WTC11 (cell line): ENCODE measurements around the gene NIPAL4. TPM values are rescaled to one million over a fixed set of nuclear protein-coding genes. Genes with fewer than 3 reads are reported as not detected.

Experiments
- ATAC-seq: fragments of 200-7000 bp; cut with Tn5 transposase; 2 replicates; pipeline ENCODE4 v1.10.0; 2021; ENCODE audit warnings: mild to moderate bottlenecking, moderate library complexity
- CTCF ChIA-PET: fragments of 300-600 bp; sonication (Branson Sonifier 250); formaldehyde crosslinking; loops from one replicate; lab custom pipeline; 2021; ENCODE audit warnings: antibody characterized with exemption; lab: Charles Lee
- POLR2A ChIA-PET: fragments of 350-600 bp; sonication (Branson Sonifier 250); formaldehyde crosslinking; loops from one replicate; lab custom pipeline; 2021; ENCODE audit warnings: antibody characterized with exemption; lab: Charles Lee
- DNase-seq: peaks from one replicate; pipeline ENCODE4 v3.0.0; 2021; ENCODE audit warnings: low spot score
- H3K27ac Mint-ChIP-seq: 2 replicates; pipeline ENCODE4 v1.8.0; 2021; ENCODE audit warnings: mixed read lengths
- H3K27me3 Mint-ChIP-seq: 2 replicates; pipeline ENCODE4 v1.8.0; 2021; ENCODE audit warnings: low read depth, mild to moderate bottlenecking, moderate library complexity, mixed read lengths
- H3K36me3 Mint-ChIP-seq: 2 replicates; pipeline ENCODE4 v1.8.0; 2021; ENCODE audit warnings: mixed read lengths
- H3K4me1 Mint-ChIP-seq: 2 replicates; pipeline ENCODE4 v1.8.0; 2022; ENCODE audit warnings: mixed read lengths
- H3K4me3 Mint-ChIP-seq: 2 replicates; pipeline ENCODE4 v1.8.0; 2021; ENCODE audit warnings: mild to moderate bottlenecking, moderate library complexity, mixed read lengths
- H3K9me3 Mint-ChIP-seq: 2 replicates; pipeline ENCODE4 v1.8.0; 2021; ENCODE audit warnings: mixed read lengths
- ELF4 ChIP-seq: sonication (generic); formaldehyde crosslinking; IDR thresholded peaks from 2 replicates; pipeline ENCODE4 v1.8.1; 2022; ENCODE audit warnings: low read depth, mild to moderate bottlenecking, moderate library complexity, missing genetic modification reagents
- EMX1 ChIP-seq: fragments of 250-450 bp; sonication (Bioruptor Pico); IDR thresholded peaks from 2 replicates; pipeline ENCODE4 v1.8.0; 2021; ENCODE audit warnings: mild to moderate bottlenecking
- FOXJ3 ChIP-seq: sonication (generic); formaldehyde crosslinking; IDR thresholded peaks from 2 replicates; pipeline ENCODE4 v1.9.0; 2021; ENCODE audit warnings: missing genetic modification reagents, mild to moderate bottlenecking, borderline replicate concordance
- KAT7 ChIP-seq: sonication (generic); formaldehyde crosslinking; IDR thresholded peaks from 2 replicates; pipeline ENCODE4 v1.8.1; 2023; ENCODE audit warnings: missing genetic modification reagents, mild to moderate bottlenecking, borderline replicate concordance
- MXD4 ChIP-seq: fragments of 250-450 bp; sonication (Bioruptor Pico); IDR thresholded peaks from 2 replicates; pipeline ENCODE4 v1.8.0; 2021; ENCODE audit warnings: mild to moderate bottlenecking, moderate library complexity, borderline replicate concordance
- NFYB ChIP-seq: sonication (generic); formaldehyde crosslinking; conservative IDR thresholded peaks from 2 replicates; pipeline ENCODE4 v1.8.0; 2022; ENCODE audit warnings: low read depth, missing genetic modification reagents
- NR3C1 ChIP-seq: sonication (generic); formaldehyde crosslinking; conservative IDR thresholded peaks from 2 replicates; pipeline ENCODE4 v1.8.1; 2023; ENCODE audit warnings: low read depth, mild to moderate bottlenecking, missing genetic modification reagents
- PRRX2 ChIP-seq: fragments of 250-450 bp; sonication (Bioruptor Pico); IDR thresholded peaks from 2 replicates; pipeline ENCODE4 v1.8.0; 2021; ENCODE audit warnings: mild to moderate bottlenecking
- TEAD4 ChIP-seq: sonication (generic); formaldehyde crosslinking; IDR thresholded peaks from 2 replicates; pipeline ENCODE4 v1.8.0; 2022; ENCODE audit warnings: mild to moderate bottlenecking, missing genetic modification reagents
- ZNF219 ChIP-seq: sonication (generic); formaldehyde crosslinking; IDR thresholded peaks from 2 replicates; pipeline ENCODE4 v1.8.0; 2023; ENCODE audit warnings: missing genetic modification reagents, mild to moderate bottlenecking, borderline replicate concordance
- ZNF232 ChIP-seq: sonication (generic); formaldehyde crosslinking; IDR thresholded peaks from 2 replicates; pipeline ENCODE4 v1.8.0; 2022; ENCODE audit warnings: mild to moderate bottlenecking, missing genetic modification reagents
- total RNA-seq: library from RNA; stranded (reverse); gene quantifications from 3 replicates; pipeline ENCODE4 v1.2.3, GENCODE V29; 2021
- TF ChIP-seq, protein P1 (sequence below): sonication (generic); formaldehyde crosslinking; IDR thresholded peaks from 2 replicates; pipeline ENCODE4 v1.8.0; 2022; ENCODE audit warnings: missing genetic modification reagents
- TF ChIP-seq, protein P2 (sequence below): sonication (generic); formaldehyde crosslinking; IDR thresholded peaks from 2 replicates; pipeline ENCODE4 v1.8.1; 2023; ENCODE audit warnings: mild to moderate bottlenecking, missing genetic modification reagents
- TF ChIP-seq, protein P3 (sequence below): sonication (generic); formaldehyde crosslinking; conservative IDR thresholded peaks from 2 replicates; pipeline ENCODE4 v1.8.1; 2023; ENCODE audit warnings: mild to moderate bottlenecking, low read depth, missing genetic modification reagents, moderate library complexity
- TF ChIP-seq, protein P4 (sequence below): sonication (generic); formaldehyde crosslinking; IDR thresholded peaks from 2 replicates; pipeline ENCODE4 v1.8.1; 2022; ENCODE audit warnings: missing genetic modification reagents, borderline replicate concordance
- TF ChIP-seq, protein P5 (sequence below): fragments of 250-450 bp; sonication (Bioruptor Pico); IDR thresholded peaks from 2 replicates; pipeline ENCODE4 v2.1.2; 2022; ENCODE audit warnings: mild to moderate bottlenecking, moderate library complexity

NIPAL4 gene
- total RNA-seq, 1 experiment from 2014 or later: not detected

DNA sequence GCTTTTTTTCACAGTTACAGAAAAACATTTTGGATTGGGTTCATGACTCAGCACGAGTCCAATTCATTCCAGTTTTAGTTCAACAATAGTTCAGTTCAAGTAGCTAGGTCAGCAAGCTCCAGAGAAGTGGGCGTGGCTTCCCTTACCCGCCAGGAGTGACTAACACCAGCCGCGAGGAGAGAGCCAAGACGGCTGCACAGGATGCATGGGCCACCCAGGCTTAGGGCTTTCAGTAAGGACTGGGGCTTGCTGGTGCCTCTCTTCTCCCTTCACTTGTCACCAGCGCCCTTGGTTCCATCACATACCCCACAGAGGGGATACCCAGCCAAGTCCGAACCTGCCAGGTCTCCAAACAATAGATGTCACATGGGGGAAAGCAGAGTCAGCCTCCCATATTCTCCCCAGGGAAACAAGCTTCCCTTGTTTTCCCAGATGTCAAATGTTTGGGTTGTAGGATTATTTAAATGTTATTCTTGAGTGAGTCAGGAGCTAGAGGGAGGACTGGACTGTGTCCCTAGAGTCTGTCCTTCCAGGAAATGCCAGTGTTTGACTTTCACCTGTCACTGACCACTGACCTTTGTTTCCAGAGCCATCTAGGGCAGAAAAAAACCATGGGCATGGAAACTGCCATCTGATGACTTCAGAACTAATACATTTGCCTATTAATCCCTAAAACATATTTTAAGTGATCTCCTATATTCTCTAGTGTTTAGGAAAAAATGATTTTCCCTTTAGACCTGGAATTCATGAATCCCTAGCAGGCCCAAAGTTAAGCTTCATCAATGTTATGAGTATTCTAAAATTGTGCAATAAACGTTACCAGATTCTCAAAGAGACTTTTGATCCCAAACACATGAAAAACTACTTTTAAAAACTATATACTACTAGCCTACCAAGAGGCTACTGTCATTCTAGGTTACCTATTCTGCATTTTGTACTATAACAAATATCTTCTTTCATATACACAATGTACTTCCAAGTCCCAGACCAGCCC lies 51.9 kb downstream of the NIPAL4 start:
- H3K27me3 Mint-ChIP-seq: no peaks in the 10 kb centered on the region
- no peak for TF ChIP-seq PRRX2
- TF ChIP-seq FOXJ3 (CRISPR knock-in tag): no peak
- TF ChIP-seq TEAD4 (CRISPR knock-in tag): no peak
- no peak for TF ChIP-seq ZNF232 (CRISPR knock-in tag)
- TF ChIP-seq, protein P1, sequence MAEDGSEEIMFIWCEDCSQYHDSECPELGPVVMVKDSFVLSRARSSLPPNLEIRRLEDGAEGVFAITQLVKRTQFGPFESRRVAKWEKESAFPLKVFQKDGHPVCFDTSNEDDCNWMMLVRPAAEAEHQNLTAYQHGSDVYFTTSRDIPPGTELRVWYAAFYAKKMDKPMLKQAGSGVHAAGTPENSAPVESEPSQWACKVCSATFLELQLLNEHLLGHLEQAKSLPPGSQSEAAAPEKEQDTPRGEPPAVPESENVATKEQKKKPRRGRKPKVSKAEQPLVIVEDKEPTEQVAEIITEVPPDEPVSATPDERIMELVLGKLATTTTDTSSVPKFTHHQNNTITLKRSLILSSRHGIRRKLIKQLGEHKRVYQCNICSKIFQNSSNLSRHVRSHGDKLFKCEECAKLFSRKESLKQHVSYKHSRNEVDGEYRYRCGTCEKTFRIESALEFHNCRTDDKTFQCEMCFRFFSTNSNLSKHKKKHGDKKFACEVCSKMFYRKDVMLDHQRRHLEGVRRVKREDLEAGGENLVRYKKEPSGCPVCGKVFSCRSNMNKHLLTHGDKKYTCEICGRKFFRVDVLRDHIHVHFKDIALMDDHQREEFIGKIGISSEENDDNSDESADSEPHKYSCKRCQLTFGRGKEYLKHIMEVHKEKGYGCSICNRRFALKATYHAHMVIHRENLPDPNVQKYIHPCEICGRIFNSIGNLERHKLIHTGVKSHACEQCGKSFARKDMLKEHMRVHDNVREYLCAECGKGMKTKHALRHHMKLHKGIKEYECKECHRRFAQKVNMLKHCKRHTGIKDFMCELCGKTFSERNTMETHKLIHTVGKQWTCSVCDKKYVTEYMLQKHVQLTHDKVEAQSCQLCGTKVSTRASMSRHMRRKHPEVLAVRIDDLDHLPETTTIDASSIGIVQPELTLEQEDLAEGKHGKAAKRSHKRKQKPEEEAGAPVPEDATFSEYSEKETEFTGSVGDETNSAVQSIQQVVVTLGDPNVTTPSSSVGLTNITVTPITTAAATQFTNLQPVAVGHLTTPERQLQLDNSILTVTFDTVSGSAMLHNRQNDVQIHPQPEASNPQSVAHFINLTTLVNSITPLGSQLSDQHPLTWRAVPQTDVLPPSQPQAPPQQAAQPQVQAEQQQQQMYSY (CRISPR knock-in tag): no peak
- no peak for TF ChIP-seq NR3C1 (CRISPR knock-in tag)
- TF ChIP-seq, protein P2, sequence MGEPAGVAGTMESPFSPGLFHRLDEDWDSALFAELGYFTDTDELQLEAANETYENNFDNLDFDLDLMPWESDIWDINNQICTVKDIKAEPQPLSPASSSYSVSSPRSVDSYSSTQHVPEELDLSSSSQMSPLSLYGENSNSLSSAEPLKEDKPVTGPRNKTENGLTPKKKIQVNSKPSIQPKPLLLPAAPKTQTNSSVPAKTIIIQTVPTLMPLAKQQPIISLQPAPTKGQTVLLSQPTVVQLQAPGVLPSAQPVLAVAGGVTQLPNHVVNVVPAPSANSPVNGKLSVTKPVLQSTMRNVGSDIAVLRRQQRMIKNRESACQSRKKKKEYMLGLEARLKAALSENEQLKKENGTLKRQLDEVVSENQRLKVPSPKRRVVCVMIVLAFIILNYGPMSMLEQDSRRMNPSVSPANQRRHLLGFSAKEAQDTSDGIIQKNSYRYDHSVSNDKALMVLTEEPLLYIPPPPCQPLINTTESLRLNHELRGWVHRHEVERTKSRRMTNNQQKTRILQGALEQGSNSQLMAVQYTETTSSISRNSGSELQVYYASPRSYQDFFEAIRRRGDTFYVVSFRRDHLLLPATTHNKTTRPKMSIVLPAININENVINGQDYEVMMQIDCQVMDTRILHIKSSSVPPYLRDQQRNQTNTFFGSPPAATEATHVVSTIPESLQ (CRISPR knock-in tag): no peak
- no peak for TF ChIP-seq ZNF219
- no peak for TF ChIP-seq MXD4 (CRISPR knock-in tag)
- TF ChIP-seq NFYB: no peak
- no peak for TF ChIP-seq EMX1 (CRISPR knock-in tag)
- TF ChIP-seq, protein P3, sequence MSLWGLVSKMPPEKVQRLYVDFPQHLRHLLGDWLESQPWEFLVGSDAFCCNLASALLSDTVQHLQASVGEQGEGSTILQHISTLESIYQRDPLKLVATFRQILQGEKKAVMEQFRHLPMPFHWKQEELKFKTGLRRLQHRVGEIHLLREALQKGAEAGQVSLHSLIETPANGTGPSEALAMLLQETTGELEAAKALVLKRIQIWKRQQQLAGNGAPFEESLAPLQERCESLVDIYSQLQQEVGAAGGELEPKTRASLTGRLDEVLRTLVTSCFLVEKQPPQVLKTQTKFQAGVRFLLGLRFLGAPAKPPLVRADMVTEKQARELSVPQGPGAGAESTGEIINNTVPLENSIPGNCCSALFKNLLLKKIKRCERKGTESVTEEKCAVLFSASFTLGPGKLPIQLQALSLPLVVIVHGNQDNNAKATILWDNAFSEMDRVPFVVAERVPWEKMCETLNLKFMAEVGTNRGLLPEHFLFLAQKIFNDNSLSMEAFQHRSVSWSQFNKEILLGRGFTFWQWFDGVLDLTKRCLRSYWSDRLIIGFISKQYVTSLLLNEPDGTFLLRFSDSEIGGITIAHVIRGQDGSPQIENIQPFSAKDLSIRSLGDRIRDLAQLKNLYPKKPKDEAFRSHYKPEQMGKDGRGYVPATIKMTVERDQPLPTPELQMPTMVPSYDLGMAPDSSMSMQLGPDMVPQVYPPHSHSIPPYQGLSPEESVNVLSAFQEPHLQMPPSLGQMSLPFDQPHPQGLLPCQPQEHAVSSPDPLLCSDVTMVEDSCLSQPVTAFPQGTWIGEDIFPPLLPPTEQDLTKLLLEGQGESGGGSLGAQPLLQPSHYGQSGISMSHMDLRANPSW: no peak
- TF ChIP-seq KAT7 (CRISPR knock-in tag): no peak
- no peak for TF ChIP-seq ELF4
- TF ChIP-seq, protein P4, sequence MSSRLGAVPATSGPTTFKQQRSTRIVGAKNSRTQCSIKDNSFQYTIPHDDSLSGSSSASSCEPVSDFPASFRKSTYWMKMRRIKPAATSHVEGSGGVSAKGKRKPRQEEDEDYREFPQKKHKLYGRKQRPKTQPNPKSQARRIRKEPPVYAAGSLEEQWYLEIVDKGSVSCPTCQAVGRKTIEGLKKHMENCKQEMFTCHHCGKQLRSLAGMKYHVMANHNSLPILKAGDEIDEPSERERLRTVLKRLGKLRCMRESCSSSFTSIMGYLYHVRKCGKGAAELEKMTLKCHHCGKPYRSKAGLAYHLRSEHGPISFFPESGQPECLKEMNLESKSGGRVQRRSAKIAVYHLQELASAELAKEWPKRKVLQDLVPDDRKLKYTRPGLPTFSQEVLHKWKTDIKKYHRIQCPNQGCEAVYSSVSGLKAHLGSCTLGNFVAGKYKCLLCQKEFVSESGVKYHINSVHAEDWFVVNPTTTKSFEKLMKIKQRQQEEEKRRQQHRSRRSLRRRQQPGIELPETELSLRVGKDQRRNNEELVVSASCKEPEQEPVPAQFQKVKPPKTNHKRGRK: no peak
- TF ChIP-seq, protein P5, sequence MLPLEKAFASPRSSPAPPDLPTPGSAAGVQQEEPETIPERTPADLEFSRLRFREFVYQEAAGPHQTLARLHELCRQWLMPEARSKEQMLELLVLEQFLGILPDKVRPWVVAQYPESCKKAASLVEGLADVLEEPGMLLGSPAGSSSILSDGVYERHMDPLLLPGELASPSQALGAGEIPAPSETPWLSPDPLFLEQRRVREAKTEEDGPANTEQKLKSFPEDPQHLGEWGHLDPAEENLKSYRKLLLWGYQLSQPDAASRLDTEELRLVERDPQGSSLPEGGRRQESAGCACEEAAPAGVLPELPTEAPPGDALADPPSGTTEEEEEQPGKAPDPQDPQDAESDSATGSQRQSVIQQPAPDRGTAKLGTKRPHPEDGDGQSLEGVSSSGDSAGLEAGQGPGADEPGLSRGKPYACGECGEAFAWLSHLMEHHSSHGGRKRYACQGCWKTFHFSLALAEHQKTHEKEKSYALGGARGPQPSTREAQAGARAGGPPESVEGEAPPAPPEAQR (CRISPR knock-in tag): no peak
- peaks cover 19% of the 10 kb centered on the region for H3K36me3 Mint-ChIP-seq
- DNase-seq (peak; percentile 30), ATAC-seq (peak; percentile 58; the same call in 1 of the 2 replicates)
- H3K27ac Mint-ChIP-seq: no peak overlapping the region
- CTCF ChIA-PET: interaction anchor here (2.0 kb wide), 1 partner anchor 231 kb away, joined by 4 read pairs; no protein-coding TSS in a partner anchor
- H3K4me1 Mint-ChIP-seq: no peaks in the 10 kb centered on the region
- H3K9me3 Mint-ChIP-seq: peaks cover 9% of the 10 kb centered on the region; the same call in 1 of the 2 replicates
- no peak overlapping the region for H3K4me3 Mint-ChIP-seq
- POLR2A ChIA-PET: interaction anchor here (0.7 kb wide), 1 partner anchor 103 kb away, joined by 3 read pairs; no protein-coding TSS in a partner anchor
